Measurements from ENCODE around the gene NFASC.

GRCh38 chr1:204983881-204984280, 113.2 kb downstream of the NFASC start:
- TF ChIP-seq ZNF174 (tag by site-specific recombination; IDR thresholded peaks at IDR 0.05) (no peak), SETDB1 (IDR thresholded peaks at IDR 0.05; ENCODE audit: insufficient read length, low read length) (no peak)
